AG09319 (cell line): Measurements from ENCODE around the gene PIGW.

Experiments
- DNase-seq: peaks from one replicate; pipeline ENCODE4 v3.0.0-alpha.2; 2010; ENCODE audit warnings: low read depth; ENCODE audit errors: extremely low read depth
- CTCF ChIP-seq: IDR thresholded peaks from 2 replicates; pipeline ENCODE4 v1.5.1; 2011; ENCODE audit warnings: low read depth, mild to moderate bottlenecking, inconsistent platforms, low read length, moderate library complexity

The PIGW gene

GRCh38 chr17:36578671-36579070 lies 43.9 kb downstream of the PIGW start:
- DNase-seq: no peak
- TF ChIP-seq CTCF: no peak

- DNase-seq: no peak
- TF ChIP-seq CTCF: no peak
Observed at GRCh38 chr17:36583787-36584186, 49.0 kb downstream of the PIGW start.

- DNase-seq: no peak
- TF ChIP-seq CTCF: no peak
Observed at GRCh38 chr17:36586138-36586537, 51.4 kb downstream of the PIGW start.
